SK-N-SH (cell line): ENCODE results near the gene TMEM240. TPM values are rescaled to one million over a fixed set of nuclear protein-coding genes. Genes with fewer than 3 reads are reported as not detected.
"Not testable (repeated sequence)": the region's sequence is repeated elsewhere in the genome, so short reads cannot be mapped to it uniquely, and the experiment has no call there.

Experiments used
- CTCF ChIA-PET: fragments of 300-600, 350-600 bp; formaldehyde crosslinking; extraction: SDS; loops from one replicate; lab custom pipeline; 2021; lab: Yijun Ruan, JAX
- POLR2A ChIA-PET: fragments of 350-600 bp; sonication (Branson Sonifier 250); formaldehyde crosslinking; extraction: SDS; loops from one replicate; lab custom pipeline; 2020; ENCODE audit warnings: antibody characterized with exemption, inconsistent platforms; lab: Yijun Ruan, JAX
- DNase-seq: peaks from one replicate; pipeline ENCODE4 v3.0.0; 2012
- H2AFZ ChIP-seq: fragments of 200-600 bp; sonication (generic); 2 replicates; pipeline ENCODE4 v1.8.1; 2016; ENCODE audit warnings: antibody characterized with exemption, mild to moderate bottlenecking, low read depth
- H3F3A ChIP-seq: fragments of 200-600 bp; sonication (generic); replicated peaks from 2 replicates; pipeline ENCODE3; 2016; ENCODE audit warnings: antibody characterized with exemption, mild to moderate bottlenecking; ENCODE audit not compliant: insufficient read depth
- H3K27ac ChIP-seq, 2 experiments: fragments of 200-500 bp in 1 of 2; fragments of 200-600 bp in 1 of 2; sonication (Bioruptor generic) in 1 of 2; sonication (generic), shearing (Covaris generic) in 1 of 2; 2 replicates each; pipeline versions ENCODE4 v1.5.1 to v1.6.1; 2014 to 2016; ENCODE audit warnings: low read depth in 2 of 2, inconsistent platforms in 1 of 2, low read length in 1 of 2, mild to moderate bottlenecking in 1 of 2, mixed read lengths in 1 of 2
- H3K27me3 ChIP-seq: fragments of 200-600 bp; sonication (generic), shearing (Covaris generic); 2 replicates; pipeline ENCODE4 v1.6.1; 2016; ENCODE audit warnings: mixed run types; ENCODE audit not compliant: insufficient read depth
- H3K36me3 ChIP-seq, 2 experiments: fragments of 200-500 bp in 1 of 2; fragments of 200-600 bp in 1 of 2; sonication (Bioruptor generic) in 1 of 2; sonication (generic) in 1 of 2; replicated peaks in 1 of 2; 2 replicates each; pipeline versions ENCODE3 to v1.5.1; 2014 to 2016; ENCODE audit warnings: low read length in 1 of 2, mild to moderate bottlenecking in 1 of 2; ENCODE audit not compliant: insufficient read depth in 2 of 2, control insufficient read depth in 1 of 2
- H3K4me1 ChIP-seq, 2 experiments: fragments of 200-500 bp in 1 of 2; fragments of 200-600 bp in 1 of 2; sonication (Bioruptor generic) in 1 of 2; sonication (generic), shearing (Covaris generic) in 1 of 2; 2 replicates each; pipeline versions ENCODE4 v1.5.1 to v1.6.1; 2014 to 2016; ENCODE audit warnings: low read depth in 1 of 2, low read length in 1 of 2, mixed run types in 1 of 2; ENCODE audit not compliant: insufficient read depth in 2 of 2, control insufficient read depth in 1 of 2
- H3K4me2 ChIP-seq: fragments of 200-600 bp; sonication (generic), shearing (Covaris generic); 2 replicates; pipeline ENCODE4 v1.6.1; 2017; ENCODE audit warnings: mixed run types
- H3K4me3 ChIP-seq, 2 experiments: fragments of 200-500 bp in 1 of 2; fragments of 200-600 bp in 1 of 2; sonication (Bioruptor generic) in 1 of 2; sonication (generic), shearing (Covaris generic) in 1 of 2; 2 replicates each; pipeline versions ENCODE4 v1.5.1 to v1.8.1; 2014 to 2016; ENCODE audit warnings: low read depth in 2 of 2, inconsistent platforms in 1 of 2, low read length in 1 of 2, mild to moderate bottlenecking in 1 of 2, mixed read lengths in 1 of 2, moderate library complexity in 1 of 2
- H3K79me2 ChIP-seq: fragments of 200-600 bp; sonication (generic); 2 replicates; pipeline ENCODE4 v1.8.1; 2017; ENCODE audit warnings: mild to moderate bottlenecking; ENCODE audit not compliant: insufficient read depth
- H3K9ac ChIP-seq: fragments of 200-600 bp; sonication (generic); 2 replicates; pipeline ENCODE4 v1.6.1; 2017; ENCODE audit warnings: mixed run types
- H3K9me2 ChIP-seq: fragments of 200-600 bp; sonication (generic); 2 replicates; pipeline ENCODE4 v1.6.1; 2017; ENCODE audit warnings: mixed run types
- H3K9me3 ChIP-seq: fragments of 200-600 bp; sonication (generic); 2 replicates; pipeline ENCODE4 v1.6.1; 2017; ENCODE audit warnings: mixed run types, mild to moderate bottlenecking, moderate library complexity
- H4K20me1 ChIP-seq: fragments of 200-600 bp; sonication (generic); 2 replicates; pipeline ENCODE4 v1.6.1; 2017; ENCODE audit warnings: mild to moderate bottlenecking, mixed run types; ENCODE audit not compliant: insufficient read depth
- FOSL2 ChIP-seq: IDR thresholded peaks from 2 replicates; pipeline ENCODE4 v1.4.0; 2012; ENCODE audit warnings: low read depth, mild to moderate bottlenecking, moderate library complexity, borderline replicate concordance
- JUND ChIP-seq: IDR thresholded peaks from 2 replicates; pipeline ENCODE4 v1.4.0; 2012
- NFIC ChIP-seq: IDR thresholded peaks from 2 replicates; pipeline ENCODE4 v1.4.0; 2012; ENCODE audit warnings: borderline replicate concordance
- SIN3A ChIP-seq: IDR thresholded peaks from 2 replicates; pipeline ENCODE4 v1.6.1; 2012; ENCODE audit warnings: low read depth, mild to moderate bottlenecking, low read length, moderate library complexity, borderline replicate concordance
- TAF1 ChIP-seq: IDR thresholded peaks from 2 replicates; pipeline ENCODE4 v1.6.1; 2012; ENCODE audit warnings: low read depth, mild to moderate bottlenecking, low read length, moderate library complexity, borderline replicate concordance
- ZBTB33 ChIP-seq: IDR thresholded peaks from 2 replicates; pipeline ENCODE4 v1.4.0; 2012; ENCODE audit warnings: low read depth, borderline replicate concordance
- WGBS: methylation state at CpG from one replicate; pipeline ENCODE4 v1.1.6; 2017; ENCODE audit warnings: low lambda C conversion rate; 5-methylcytosine and 5-hydroxymethylcytosine counted together
- polyA plus RNA-seq, 3 experiments: library from polyadenylated mRNA; depleted of rRNA; stranded (reverse); fragments of >200 nt; gene quantifications; 2 replicates each; pipeline ENCODE4 v1.2.3, GENCODE V29; 2012

TMEM240 gene
- polyA plus RNA-seq, 1 of the 3 experiments (the other 2 are of a cell fraction): 6.5 TPM

GRCh38 chr1:1517973-1518620, 22.3 kb downstream of the TMEM240 start:
- Histone ChIP-seq H3F3A (no peaks in the 10 kb centered on the region), H3K4me2 (no peak overlapping the region), H3K79me2 (peaks cover 26% of the 10 kb centered on the region; the same call in 1 of the 2 replicates), H4K20me1 (no peaks in the 10 kb centered on the region), H3K9me2 (no peaks in the 10 kb centered on the region), H3K4me3 (no peak overlapping the region), H3K36me3 (peaks cover 0 to 8% of the 10 kb centered on the region in 2 experiments), H3K27ac (no peak overlapping the region), H3K9ac (no peak overlapping the region), H2AFZ (no peak overlapping the region), H3K27me3 (no peaks in the 10 kb centered on the region), H3K4me1 (no peaks in the 10 kb centered on the region), H3K9me3 (no peaks in the 10 kb centered on the region)
- TF ChIP-seq NFIC (no peak), SIN3A (no peak), TAF1 (no peak), ZBTB33 (no peak), FOSL2 (no peak), JUND (no peak)
- CTCF ChIA-PET: no interaction called here
- POLR2A ChIA-PET: no interaction called here
- WGBS: 93% methylated on average over 25 of the region's 28 CpGs
- DNase-seq: peak; percentile 29

- H2AFZ ChIP-seq, H3K27ac ChIP-seq, H3K27me3 ChIP-seq, CTCF ChIA-PET, H3F3A ChIP-seq, H3K9me3 ChIP-seq, H3K4me1 ChIP-seq, DNase-seq, H3K4me3 ChIP-seq, POLR2A ChIA-PET, H3K36me3 ChIP-seq, H4K20me1 ChIP-seq, H3K9ac ChIP-seq, H3K9me2 ChIP-seq, H3K4me2 ChIP-seq: not testable (repeated sequence)
- peaks cover 29% of the 10 kb centered on the region; the same call in 1 of the 2 replicates for H3K79me2 ChIP-seq
- 100% methylated on average over 9 of the region's 14 CpGs for WGBS
Measured at GRCh38 chr1:1516923-1517322, 23.5 kb downstream of the TMEM240 start.

- H3K27ac ChIP-seq, H3K36me3 ChIP-seq, H4K20me1 ChIP-seq, POLR2A ChIA-PET, H3K9me2 ChIP-seq, H3K9me3 ChIP-seq, H3K9ac ChIP-seq, H3K4me1 ChIP-seq, H3K4me3 ChIP-seq, H3F3A ChIP-seq, DNase-seq, H2AFZ ChIP-seq, H3K4me2 ChIP-seq, H3K27me3 ChIP-seq: not testable (repeated sequence)
- peaks cover 32% of the 10 kb centered on the region; the same call in 1 of the 2 replicates for H3K79me2 ChIP-seq
- 100% methylated on average over 6 of the region's 16 CpGs for WGBS
- CTCF ChIA-PET: interaction anchor here (0.9 to 1.3 kb wide), 2 partner anchors 10 to 167 kb away, joined by 3 to 4 read pairs; no protein-coding TSS in a partner anchor
Measured at GRCh38 chr1:1514376-1514775, 26.0 kb downstream of the TMEM240 start.

GRCh38 chr1:1513675-1514074, 26.7 kb downstream of the TMEM240 start:
- H3K9ac ChIP-seq, H2AFZ ChIP-seq, DNase-seq, H3K9me2 ChIP-seq, H3K4me1 ChIP-seq, H3K27ac ChIP-seq, H3K4me3 ChIP-seq, H4K20me1 ChIP-seq, H3F3A ChIP-seq, H3K4me2 ChIP-seq, H3K36me3 ChIP-seq, H3K9me3 ChIP-seq, POLR2A ChIA-PET, H3K27me3 ChIP-seq: not testable (repeated sequence)
- 78% methylated on average over 12 of the region's 18 CpGs for WGBS
- H3K79me2 ChIP-seq: peaks cover 32% of the 10 kb centered on the region; the same call in 1 of the 2 replicates
- CTCF ChIA-PET: interaction anchor here (1.3 kb wide), 1 partner anchor 9 kb away, joined by 3 read pairs; no protein-coding TSS in a partner anchor

GRCh38 chr1:1512425-1512824, 28.0 kb downstream of the TMEM240 start:
- POLR2A ChIA-PET, DNase-seq, H3K4me1 ChIP-seq, H3K36me3 ChIP-seq, H3K27me3 ChIP-seq, H3K9me2 ChIP-seq, H3F3A ChIP-seq, H3K27ac ChIP-seq, H3K9me3 ChIP-seq, CTCF ChIA-PET, H4K20me1 ChIP-seq, H2AFZ ChIP-seq: not testable (repeated sequence)
- Histone ChIP-seq H3K4me2 (peak overlapping the region; percentile 68; the same call in 1 of the 2 replicates), H3K9ac (peak overlapping the region; percentile 96; the same call in 1 of the 2 replicates), H3K79me2 (peaks cover 32% of the 10 kb centered on the region; the same call in 1 of the 2 replicates), H3K4me3 (peak overlapping the region in 1 of 2 experiments; percentile 88; a peak in 2 of 4 replicates)
- 0% methylated on average over 1 of the region's 52 CpGs for WGBS
